Adipose tissue (tissue), 3 donors: Measurements from ENCODE around the gene SMTN. TPM values are rescaled to one million over a fixed set of nuclear protein-coding genes. Genes with fewer than 3 reads are reported as not detected.
"Not testable (repeated sequence)": the region's sequence is repeated elsewhere in the genome, so short reads cannot be mapped to it uniquely, and the experiment has no call there.

Experiments used
- H3K27ac ChIP-seq: one replicate; pipeline ENCODE4 v1.5.1; 2013; ENCODE audit warnings: low read depth, low read length
- WGBS, 3 donors: extraction: QIAGEN DNeasy Blood & Tissue Kit; methylation state at CpG; one replicate each; pipeline ENCODE4 v1.1.7; 2013; 5-methylcytosine and 5-hydroxymethylcytosine counted together
- polyA plus RNA-seq, 3 donors: library from polyadenylated mRNA; stranded (reverse); fragments of 200-250 nt; gene quantifications; one replicate each; pipeline ENCODE4 v1.2.3, GENCODE V29; 2013
- donor health status: healthy with polysubstance abuse.
- donor health status: Bipolar disorder and iron deficiency.
- donor health status: healthy.

SMTN gene
- polyA plus RNA-seq, 3 donors = 17.6 to 139 (median 50.0) TPM

- H3K27ac ChIP-seq = no peak overlapping the region
- WGBS, 3 donors = 92 to 94% (median 93%) methylated on average over 6 of the region's 6 CpGs
These were observed 16.7 kb upstream of the SMTN start for GRCh38 chr22:31064369-31064768.

DNA sequence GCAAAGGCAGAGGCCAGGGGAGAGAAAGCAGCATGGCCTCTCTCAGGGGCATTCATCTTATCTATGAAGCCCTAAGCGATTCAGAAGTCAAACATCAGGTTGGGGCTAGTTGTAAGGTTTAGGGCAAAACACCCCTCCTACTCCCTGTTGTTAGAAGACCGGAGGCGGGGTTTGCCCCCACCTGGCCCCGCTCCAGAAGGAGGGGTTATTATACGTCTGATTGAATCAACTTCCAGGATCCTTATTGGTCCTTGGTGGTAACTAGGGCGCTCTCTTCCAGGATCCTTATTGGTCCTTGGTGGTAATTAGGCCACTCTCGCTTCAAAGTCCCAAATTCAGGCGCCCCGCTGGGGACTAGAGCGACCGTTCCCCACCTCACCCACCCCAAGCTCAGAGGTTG, 12.1 kb upstream of the SMTN start:
- WGBS, 3 donors = 84 to 90% (median 88%) methylated on average over 11 of the region's 11 CpGs

DNA sequence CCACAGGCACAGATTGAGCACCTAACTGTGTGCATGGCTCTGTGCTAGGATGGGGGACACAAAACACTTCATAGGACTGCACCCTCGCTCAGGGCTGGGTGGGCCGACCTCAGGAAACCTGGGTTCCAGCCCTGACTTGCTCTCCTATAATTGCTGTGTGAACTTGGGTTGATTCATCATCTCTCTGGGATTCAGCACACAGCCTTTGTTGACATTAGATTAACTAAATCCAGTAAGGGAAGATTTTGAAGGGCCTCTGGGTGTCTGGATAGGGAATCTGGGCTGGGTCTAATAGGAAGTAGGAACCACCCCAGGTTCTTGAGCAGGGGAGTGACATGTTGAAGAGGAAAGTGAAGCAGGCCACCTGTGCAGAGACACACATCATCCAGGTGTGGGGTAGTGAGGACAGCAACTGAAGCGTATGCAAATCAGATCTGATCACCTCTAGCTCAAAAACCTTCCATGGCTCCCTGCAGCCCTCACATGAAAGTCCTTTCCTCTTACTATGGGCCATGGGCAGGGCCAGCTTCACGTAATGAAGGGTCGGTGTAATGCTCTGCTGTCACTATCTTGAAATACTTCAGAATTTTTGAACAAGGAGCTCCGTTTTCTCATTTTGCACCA, 11.3 kb upstream of the SMTN start:
- not testable (repeated sequence) for H3K27ac ChIP-seq
- WGBS, 3 donors = 75 to 95% (median 95%) methylated on average over 6 of the region's 6 CpGs

More for the DNA sequence above, 12.1 kb upstream of the SMTN start:
- no peak overlapping the region for H3K27ac ChIP-seq

DNA sequence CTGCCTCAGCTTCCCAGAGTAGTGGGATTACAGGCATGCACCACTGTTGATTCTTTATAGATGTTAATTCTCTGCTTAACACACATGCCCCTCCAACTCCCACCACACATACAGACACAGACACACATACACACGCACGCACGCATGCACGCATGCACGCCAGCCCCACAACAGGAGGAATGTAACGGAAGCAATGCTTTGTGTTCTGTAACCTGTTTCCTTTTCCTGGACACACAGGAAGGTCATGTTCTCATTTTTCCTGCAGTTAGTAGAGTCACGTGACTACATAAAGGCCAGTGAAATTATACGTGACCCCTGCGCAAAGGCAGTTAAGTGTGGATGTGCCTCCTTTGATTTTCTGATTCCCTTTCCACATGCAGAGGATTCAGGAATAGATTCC, 8.0 kb upstream of the SMTN start:
- WGBS, 3 donors = 56 to 80% (median 64%) methylated on average over 9 of the region's 9 CpGs
- not testable (repeated sequence) for H3K27ac ChIP-seq

DNA sequence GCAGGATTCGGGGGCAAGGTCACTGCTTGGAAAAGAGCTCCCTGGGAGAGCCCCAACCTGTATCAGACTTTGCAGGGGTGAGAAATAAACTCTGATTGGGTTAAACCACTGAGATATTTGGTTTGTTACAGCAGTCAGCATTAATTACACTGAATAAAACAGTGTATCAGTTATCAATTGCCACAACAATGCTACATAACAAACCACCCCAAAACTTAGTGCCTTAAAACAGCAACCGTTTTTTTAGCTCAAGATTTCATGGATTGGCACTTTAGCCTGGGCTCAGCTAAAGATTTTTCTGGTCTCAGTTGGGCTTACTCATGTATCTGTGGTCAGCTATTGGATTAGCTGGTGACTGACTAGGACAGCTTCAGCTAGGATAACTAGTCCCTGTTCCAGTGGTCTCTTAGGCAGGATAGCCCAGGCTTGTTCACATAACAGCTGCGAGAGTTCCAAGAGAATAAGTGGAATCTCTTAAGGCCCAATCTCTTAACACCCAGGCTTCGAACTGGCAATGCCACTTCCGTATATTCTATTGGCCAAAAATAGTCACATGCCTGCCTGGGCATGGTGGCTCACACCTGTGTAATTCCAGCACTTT, 7.5 kb upstream of the SMTN start:
- H3K27ac ChIP-seq = not testable (repeated sequence)
- 68 to 84% (median 80%) methylated on average over 5 of the region's 5 CpGs for WGBS, 3 donors

DNA sequence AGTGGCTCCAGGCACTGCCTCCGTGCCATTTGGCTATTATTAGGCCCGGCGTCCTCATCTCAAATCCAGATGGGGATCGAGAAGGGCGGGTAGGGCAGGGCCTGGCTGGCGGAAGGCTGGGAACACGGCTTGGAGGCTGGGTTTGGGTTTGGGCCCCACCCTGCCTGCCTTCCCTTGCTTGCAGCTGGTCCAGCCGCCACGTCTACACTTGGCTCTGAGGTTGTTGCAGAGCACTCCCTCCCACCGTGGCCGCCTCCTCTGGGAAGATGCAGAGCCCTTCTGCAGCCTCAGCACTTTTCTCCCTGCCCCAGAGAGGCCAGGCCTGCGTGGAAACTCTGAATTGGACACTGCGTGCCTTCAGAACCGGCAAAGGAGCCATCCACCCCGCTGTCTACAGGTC, 5.2 kb upstream of the SMTN start:
- H3K27ac ChIP-seq = no peak overlapping the region
- 38 to 68% (median 55%) methylated on average over 15 of the region's 15 CpGs for WGBS, 3 donors

GRCh38 chr22:31077681-31078080, 3.4 kb upstream of the SMTN start:
- WGBS, 3 donors = 77 to 100% (median 95%) methylated on average over 6 of the region's 6 CpGs
- H3K27ac ChIP-seq = no peak overlapping the region

GRCh38 chr22:31078389-31078788, 2.7 kb upstream of the SMTN start:
- WGBS, 3 donors = 71 to 86% (median 81%) methylated on average over 2 of the region's 2 CpGs
- H3K27ac ChIP-seq = not testable (repeated sequence)

DNA sequence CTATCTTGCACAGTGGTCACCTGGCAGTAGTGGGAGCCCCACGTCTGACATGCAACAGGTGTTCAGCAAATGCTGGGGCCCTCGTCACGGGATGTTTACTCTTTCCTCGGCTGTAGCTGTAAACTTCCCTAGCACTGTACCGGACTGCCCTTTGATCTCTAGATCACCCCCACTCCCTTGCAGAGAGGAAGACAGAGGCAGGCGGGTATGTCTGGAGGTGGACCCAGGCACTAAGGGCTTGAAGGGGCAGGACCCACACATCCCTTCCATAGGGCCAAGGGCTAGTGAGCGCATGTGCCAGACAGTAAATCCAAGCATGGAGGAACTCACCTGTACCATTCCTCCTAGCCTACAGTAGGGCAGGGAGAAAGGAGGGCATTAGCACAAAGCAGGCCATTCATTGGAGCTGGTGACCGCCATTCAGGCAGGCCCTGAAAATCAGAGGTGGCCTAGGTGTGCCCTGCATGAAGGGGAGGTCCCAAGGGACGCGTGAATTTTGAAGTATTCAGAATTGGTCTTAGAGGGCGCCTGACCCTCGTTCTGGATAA, 1.9 kb upstream of the SMTN start:
- H3K27ac ChIP-seq = no peak overlapping the region
- 47 to 91% (median 86%) methylated on average over 12 of the region's 12 CpGs for WGBS, 3 donors

DNA sequence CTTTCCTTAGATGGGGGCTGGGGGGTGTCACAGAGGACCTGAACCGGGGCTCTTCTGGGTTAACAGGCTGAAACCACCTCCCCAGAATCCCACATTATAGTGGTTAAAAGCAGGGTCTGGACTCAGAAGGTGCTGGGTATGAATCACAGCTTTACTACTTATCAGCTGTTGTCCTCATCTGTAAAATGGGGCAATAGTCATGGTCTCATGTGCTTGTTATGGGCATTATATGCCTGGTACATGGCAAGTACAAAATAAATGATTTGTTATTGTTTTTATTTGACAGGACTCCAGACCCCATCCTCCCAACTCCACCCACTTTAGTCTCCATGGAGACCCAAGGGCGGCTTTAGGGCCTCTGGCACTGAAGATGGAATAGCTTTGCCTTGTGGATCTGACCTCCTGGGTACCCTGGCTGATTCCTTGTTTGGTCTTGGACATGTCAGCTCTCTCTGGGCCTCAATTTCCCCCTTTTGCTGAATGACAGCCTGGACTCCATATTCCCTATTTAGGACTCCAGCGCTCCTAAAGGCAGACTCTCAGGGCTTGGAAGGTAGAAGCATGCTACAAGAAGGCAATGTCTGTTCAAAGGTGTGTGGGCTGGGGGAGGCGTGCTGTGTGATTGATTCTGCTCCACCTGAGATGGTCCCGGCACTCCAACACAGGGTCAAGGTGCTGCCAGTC, 812 bp upstream of the SMTN start:
- 34 to 38% (median 35%) methylated on average over 5 of the region's 5 CpGs for WGBS, 3 donors
- H3K27ac ChIP-seq = no peak overlapping the region

- no peak overlapping the region for H3K27ac ChIP-seq
- 19 to 37% (median 37%) methylated on average over 6 of the region's 6 CpGs for WGBS, 3 donors
These were observed 966 bp downstream of the SMTN start for GRCh38 chr22:31081963-31082605.

DNA sequence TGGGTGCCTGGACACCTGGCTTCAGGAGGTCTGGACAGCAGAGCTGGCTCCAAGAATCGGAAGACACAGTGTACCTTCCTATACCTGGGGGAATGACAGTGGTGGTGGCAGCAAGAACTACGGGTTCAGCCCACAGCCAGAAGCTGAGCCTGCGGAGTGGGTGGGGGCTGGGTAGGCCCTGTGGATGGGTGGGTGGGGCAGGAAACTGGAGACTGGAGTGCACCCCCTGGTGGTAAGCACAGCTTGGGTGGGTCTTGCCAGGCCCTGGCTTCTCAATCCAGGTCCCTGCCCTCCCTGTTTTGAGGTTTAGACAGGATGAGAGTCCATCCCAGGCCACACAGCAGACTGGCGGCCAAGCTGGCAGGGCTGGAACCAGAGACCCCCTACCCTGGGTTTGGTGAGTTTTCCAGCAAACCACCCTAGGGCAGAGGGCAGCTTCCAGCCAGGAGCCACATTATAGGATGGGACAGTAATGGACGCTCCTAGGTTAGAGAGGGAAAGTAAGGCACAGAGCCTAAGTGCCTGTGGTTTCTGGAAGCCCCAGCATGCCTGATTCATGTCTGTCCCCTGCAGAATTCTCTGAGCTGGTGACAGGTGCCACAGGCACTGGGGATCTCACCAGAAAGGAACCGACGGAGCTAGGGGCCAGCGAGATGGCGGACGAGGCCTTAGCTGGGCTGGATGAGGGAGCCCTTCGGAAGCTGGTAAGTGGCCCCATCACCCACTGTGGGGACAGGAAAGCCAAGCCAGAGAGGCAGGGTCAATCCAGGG, 1.7 kb downstream of the SMTN start:
- WGBS, 3 donors = 36 to 62% (median 53%) methylated on average over 11 of the region's 11 CpGs
- no peak overlapping the region for H3K27ac ChIP-seq

GRCh38 chr22:31083377-31083768, 2.3 kb downstream of the SMTN start:
- peak overlapping the region; percentile 31 for H3K27ac ChIP-seq
- 40 to 84% (median 74%) methylated on average over 3 of the region's 3 CpGs for WGBS, 3 donors

- H3K27ac ChIP-seq = no peak overlapping the region
- 12 to 36% (median 13%) methylated on average over 18 of the region's 18 CpGs for WGBS, 3 donors
These were observed 3.0 kb downstream of the SMTN start for GRCh38 chr22:31083923-31084810.

DNA sequence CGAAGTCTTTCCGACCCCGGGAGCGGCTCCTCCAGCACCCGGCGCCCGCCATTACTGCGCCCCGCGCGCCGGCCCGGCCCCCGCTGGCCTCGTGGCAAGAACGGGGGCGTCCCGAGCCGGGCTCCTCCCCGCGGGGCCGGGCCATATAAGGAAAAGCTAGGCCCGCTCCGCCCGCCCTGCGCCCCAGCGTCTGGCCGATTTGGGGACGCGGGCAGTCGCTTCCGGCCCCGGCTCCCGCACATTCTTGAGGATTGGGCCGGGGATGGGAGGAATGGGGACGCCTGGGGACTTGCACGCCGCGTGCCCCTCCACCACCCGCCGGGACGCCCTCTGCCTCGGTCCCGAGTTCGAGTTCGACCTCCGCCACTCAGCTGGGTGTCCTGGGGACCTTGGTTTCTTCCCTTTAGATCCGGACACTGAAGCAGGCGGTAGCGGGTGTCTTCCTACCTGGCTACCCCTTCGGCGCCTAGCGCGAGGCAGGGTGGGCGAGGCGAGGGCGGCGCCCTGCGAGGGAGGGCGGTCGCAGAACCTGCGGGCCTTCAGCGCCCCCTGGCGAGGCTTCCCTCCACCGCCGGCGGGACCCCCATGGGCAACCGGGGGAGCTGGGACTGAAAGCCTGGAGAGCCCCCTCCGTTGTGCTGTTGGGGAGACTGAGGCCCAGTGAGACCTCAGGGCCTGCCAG, 3.8 kb downstream of the SMTN start:
- peak overlapping the region; percentile 28 for H3K27ac ChIP-seq
- 0 to 12% (median 1%) methylated on average over 56 to 69 of the region's 69 CpGs for WGBS, 3 donors

- H3K27ac ChIP-seq = peak overlapping the region; percentile 28
- 8 to 31% (median 9%) methylated on average over 13 of the region's 13 CpGs for WGBS, 3 donors
These were observed 4.3 kb downstream of the SMTN start for GRCh38 chr22:31085493-31085824.

DNA sequence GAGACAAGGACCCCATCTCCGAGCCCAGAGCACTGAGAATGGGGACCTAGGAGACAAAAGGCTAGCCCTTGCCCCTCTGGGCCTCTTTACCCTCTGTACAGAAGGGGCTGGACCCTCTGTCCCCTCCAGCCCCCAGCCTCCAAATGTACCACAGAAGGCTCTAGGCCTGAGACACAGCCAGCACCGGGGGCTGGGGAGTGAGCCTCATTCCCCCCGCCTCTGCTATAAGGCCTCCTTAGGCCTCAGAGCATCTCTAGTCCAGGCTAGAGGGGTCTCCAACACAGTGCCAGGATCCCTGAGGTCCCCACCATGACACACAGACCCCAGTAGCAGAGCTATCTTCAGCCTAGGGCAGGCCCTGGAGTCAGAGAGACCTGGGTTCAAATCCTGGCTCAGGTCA, 4.8 kb downstream of the SMTN start:
- 65 to 80% (median 77%) methylated on average over 3 of the region's 3 CpGs for WGBS, 3 donors
- H3K27ac ChIP-seq = no peak overlapping the region
